DND-41 (cell line): Measurements from ENCODE around the gene PEDS1.

Source experiments
- EZH2 ChIP-seq: IDR thresholded peaks from 3 replicates; pipeline ENCODE4 v1.6.1; 2012; ENCODE audit warnings: borderline replicate concordance, low read depth, mild to moderate bottlenecking, moderate library complexity, low read length, inconsistent platforms; ENCODE audit not compliant: severe bottlenecking
- TF ChIP-seq, protein P1 (sequence below): IDR thresholded peaks from 2 replicates; pipeline ENCODE4 v1.5.1; 2012; ENCODE audit warnings: borderline replicate concordance, low read length, moderate library complexity, mild to moderate bottlenecking; ENCODE audit not compliant: poor library complexity, severe bottlenecking; ENCODE audit errors: extremely low read depth

DNA sequence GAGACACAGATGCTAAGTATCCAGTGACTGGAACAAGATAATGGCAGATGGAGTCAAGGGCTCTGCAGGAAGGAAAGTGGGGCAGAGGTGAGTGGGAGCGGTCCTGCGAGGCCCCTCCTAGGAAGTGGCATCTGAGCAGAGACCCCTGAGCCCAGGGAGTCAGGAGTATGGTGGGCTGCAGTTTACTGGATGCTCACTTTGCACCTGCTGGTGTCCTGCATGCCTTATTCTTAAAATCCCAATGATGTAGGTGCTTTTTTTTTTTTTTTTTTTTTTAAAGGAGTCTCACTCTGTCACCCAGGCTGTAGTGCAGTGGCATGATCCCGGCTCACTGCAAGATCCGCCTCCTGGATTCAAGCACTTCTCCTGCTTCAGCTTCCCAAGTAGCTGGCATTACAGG is 42.7 kb upstream of the PEDS1 start:
- TF ChIP-seq, protein P1, sequence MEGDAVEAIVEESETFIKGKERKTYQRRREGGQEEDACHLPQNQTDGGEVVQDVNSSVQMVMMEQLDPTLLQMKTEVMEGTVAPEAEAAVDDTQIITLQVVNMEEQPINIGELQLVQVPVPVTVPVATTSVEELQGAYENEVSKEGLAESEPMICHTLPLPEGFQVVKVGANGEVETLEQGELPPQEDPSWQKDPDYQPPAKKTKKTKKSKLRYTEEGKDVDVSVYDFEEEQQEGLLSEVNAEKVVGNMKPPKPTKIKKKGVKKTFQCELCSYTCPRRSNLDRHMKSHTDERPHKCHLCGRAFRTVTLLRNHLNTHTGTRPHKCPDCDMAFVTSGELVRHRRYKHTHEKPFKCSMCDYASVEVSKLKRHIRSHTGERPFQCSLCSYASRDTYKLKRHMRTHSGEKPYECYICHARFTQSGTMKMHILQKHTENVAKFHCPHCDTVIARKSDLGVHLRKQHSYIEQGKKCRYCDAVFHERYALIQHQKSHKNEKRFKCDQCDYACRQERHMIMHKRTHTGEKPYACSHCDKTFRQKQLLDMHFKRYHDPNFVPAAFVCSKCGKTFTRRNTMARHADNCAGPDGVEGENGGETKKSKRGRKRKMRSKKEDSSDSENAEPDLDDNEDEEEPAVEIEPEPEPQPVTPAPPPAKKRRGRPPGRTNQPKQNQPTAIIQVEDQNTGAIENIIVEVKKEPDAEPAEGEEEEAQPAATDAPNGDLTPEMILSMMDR, result no peak
- TF ChIP-seq EZH2, result no peak
